ENCODE results near the gene SH2D5. TPM values are rescaled to one million over a fixed set of nuclear protein-coding genes. Genes with fewer than 3 reads are reported as not detected.

The SH2D5 gene
- polyA plus RNA-seq, 6 donors from 2014 or later = not detected

GRCh38 chr1:20716232-20716631, 16.3 kb downstream of the SH2D5 start:
- Mint-ChIP-seq H3K4me3 (peak overlapping the region in 7 of 8 donors; percentile 63 to 87 (median 83)), H3K36me3 (no peaks in the 10 kb centered on the region), H3K27ac (peak overlapping the region in 5 of 6 donors; percentile 63 to 84 (median 69)), H3K9me3 (no peaks in the 10 kb centered on the region), H3K4me1 (peaks cover 7 to 16% (median 16%) of the 10 kb centered on the region in 3 donors), H3K27me3 (peaks cover 26 to 54% (median 36%) of the 10 kb centered on the region in 3 donors)
- DNase-seq (no peak), ATAC-seq (ENCODE audit: low read depth in 2 of 2) (no peak)

- ATAC-seq (ENCODE audit: low read depth in 2 of 2) = no peak
- DNase-seq = no peak
- H3K36me3 Mint-ChIP-seq = no peaks in the 10 kb centered on the region
- H3K9me3 Mint-ChIP-seq = no peaks in the 10 kb centered on the region
- H3K27me3 Mint-ChIP-seq = peaks cover 26 to 56% (median 36%) of the 10 kb centered on the region in 3 donors
- no peak overlapping the region for H3K4me3 Mint-ChIP-seq
- peaks cover 7 to 16% (median 16%) of the 10 kb centered on the region in 3 donors for H3K4me1 Mint-ChIP-seq
- H3K27ac Mint-ChIP-seq = no peak overlapping the region
Observed at GRCh38 chr1:20715406-20715805, 17.1 kb downstream of the SH2D5 start.

- no peak overlapping the region for H3K27ac Mint-ChIP-seq
- no peaks in the 10 kb centered on the region for H3K9me3 Mint-ChIP-seq
- peaks cover 21 to 57% (median 29%) of the 10 kb centered on the region in 3 donors for H3K27me3 Mint-ChIP-seq
- H3K4me1 Mint-ChIP-seq = peaks cover 3 to 13% (median 11%) of the 10 kb centered on the region in 3 donors
- H3K4me3 Mint-ChIP-seq = no peak overlapping the region
- no peaks in the 10 kb centered on the region for H3K36me3 Mint-ChIP-seq
- DNase-seq = no peak
- ATAC-seq (ENCODE audit: low read depth in 2 of 2) = no peak
Observed at GRCh38 chr1:20713440-20713839, 19.1 kb downstream of the SH2D5 start.

GRCh38 chr1:20712215-20712577, 20.3 kb downstream of the SH2D5 start:
- H3K9me3 Mint-ChIP-seq = no peaks in the 10 kb centered on the region
- H3K36me3 Mint-ChIP-seq = no peaks in the 10 kb centered on the region
- ATAC-seq (ENCODE audit: low read depth in 2 of 2) = no peak
- no peak for DNase-seq
- no peak overlapping the region for H3K4me3 Mint-ChIP-seq
- H3K27me3 Mint-ChIP-seq = peaks cover 21 to 54% (median 28%) of the 10 kb centered on the region in 3 donors
- H3K27ac Mint-ChIP-seq = no peak overlapping the region
- H3K4me1 Mint-ChIP-seq = peaks cover 3 to 8% (median 7%) of the 10 kb centered on the region in 3 donors

GRCh38 chr1:20711285-20712214, 21.0 kb downstream of the SH2D5 start:
- H3K27ac Mint-ChIP-seq = no peak overlapping the region
- no peak overlapping the region for H3K4me3 Mint-ChIP-seq
- no peak for ATAC-seq (ENCODE audit: low read depth in 2 of 2)
- DNase-seq = no peak
- no peaks in the 10 kb centered on the region for H3K36me3 Mint-ChIP-seq
- H3K4me1 Mint-ChIP-seq = peaks cover 3 to 4% (median 4%) of the 10 kb centered on the region in 3 donors
- no peaks in the 10 kb centered on the region for H3K9me3 Mint-ChIP-seq
- H3K27me3 Mint-ChIP-seq = peaks cover 17 to 48% (median 24%) of the 10 kb centered on the region in 3 donors

GRCh38 chr1:20710469-20711284, 21.8 kb downstream of the SH2D5 start:
- DNase-seq (no peak), ATAC-seq (ENCODE audit: low read depth in 2 of 2) (no peak)
- no peak overlapping the region for H3K4me3 Mint-ChIP-seq
- no peaks in the 10 kb centered on the region for H3K9me3 Mint-ChIP-seq
- H3K27me3 Mint-ChIP-seq = peaks cover 10 to 39% (median 15%) of the 10 kb centered on the region in 3 donors
- no peaks in the 10 kb centered on the region for H3K36me3 Mint-ChIP-seq
- H3K4me1 Mint-ChIP-seq = no peaks in the 10 kb centered on the region
- H3K27ac Mint-ChIP-seq = peak overlapping the region in 1 of 6 donors; percentile 68

- no peak overlapping the region for H3K4me3 Mint-ChIP-seq
- no peaks in the 10 kb centered on the region for H3K9me3 Mint-ChIP-seq
- no peak for DNase-seq
- no peak overlapping the region for H3K27ac Mint-ChIP-seq
- no peak for ATAC-seq (ENCODE audit: low read depth in 2 of 2)
- no peaks in the 10 kb centered on the region for H3K4me1 Mint-ChIP-seq
- no peaks in the 10 kb centered on the region for H3K36me3 Mint-ChIP-seq
- H3K27me3 Mint-ChIP-seq = peaks cover 2 to 31% (median 7%) of the 10 kb centered on the region in 3 donors
Observed at GRCh38 chr1:20709868-20710267, 22.6 kb downstream of the SH2D5 start.

GRCh38 chr1:20708891-20709290, 23.6 kb downstream of the SH2D5 start:
- DNase-seq = no peak
- Mint-ChIP-seq H3K9me3 (no peaks in the 10 kb centered on the region), H3K27me3 (peaks cover 0 to 28% (median 5%) of the 10 kb centered on the region in 3 donors), H3K4me1 (no peaks in the 10 kb centered on the region), H3K36me3 (no peaks in the 10 kb centered on the region), H3K4me3 (no peak overlapping the region), H3K27ac (no peak overlapping the region)
- no peak for ATAC-seq (ENCODE audit: low read depth in 2 of 2)

- no peaks in the 10 kb centered on the region for H3K36me3 Mint-ChIP-seq
- H3K27ac Mint-ChIP-seq = no peak overlapping the region
- peaks cover 0 to 27% (median 8%) of the 10 kb centered on the region in 3 donors for H3K27me3 Mint-ChIP-seq
- no peak for ATAC-seq (ENCODE audit: low read depth in 2 of 2)
- DNase-seq = no peak
- no peak overlapping the region for H3K4me3 Mint-ChIP-seq
- H3K4me1 Mint-ChIP-seq = peaks cover 0 to under 1% (median 0%) of the 10 kb centered on the region in 3 donors
- no peaks in the 10 kb centered on the region for H3K9me3 Mint-ChIP-seq
Observed at GRCh38 chr1:20708057-20708456, 24.4 kb downstream of the SH2D5 start.

- Mint-ChIP-seq H3K27ac (no peak overlapping the region), H3K4me1 (peaks cover 0 to 2% (median 0%) of the 10 kb centered on the region in 3 donors), H3K36me3 (no peaks in the 10 kb centered on the region), H3K9me3 (no peaks in the 10 kb centered on the region), H3K4me3 (no peak overlapping the region), H3K27me3 (peaks cover 0 to 34% (median 12%) of the 10 kb centered on the region in 3 donors)
- ATAC-seq (ENCODE audit: low read depth in 2 of 2) = no peak
- no peak for DNase-seq
Observed at GRCh38 chr1:20706841-20707240, 25.7 kb downstream of the SH2D5 start.

- Mint-ChIP-seq H3K4me1 (peaks cover 0 to 2% (median 0%) of the 10 kb centered on the region in 3 donors), H3K9me3 (no peaks in the 10 kb centered on the region), H3K27me3 (peaks cover 0 to 26% (median 20%) of the 10 kb centered on the region in 3 donors), H3K36me3 (no peaks in the 10 kb centered on the region), H3K27ac (peak overlapping the region in 1 of 6 donors; percentile 69), H3K4me3 (no peak overlapping the region)
- ATAC-seq (ENCODE audit: low read depth in 2 of 2) (no peak), DNase-seq (no peak)
Observed at GRCh38 chr1:20705203-20705755, 27.2 kb downstream of the SH2D5 start.

GRCh38 chr1:20704390-20705202, 27.9 kb downstream of the SH2D5 start:
- Mint-ChIP-seq H3K36me3 (no peaks in the 10 kb centered on the region), H3K4me3 (no peak overlapping the region), H3K27me3 (peaks cover 0 to 23% (median 23%) of the 10 kb centered on the region in 3 donors), H3K9me3 (no peaks in the 10 kb centered on the region), H3K27ac (no peak overlapping the region), H3K4me1 (peaks cover 0 to 2% (median 0%) of the 10 kb centered on the region in 3 donors)
- DNase-seq (no peak), ATAC-seq (ENCODE audit: low read depth in 2 of 2) (no peak)
